HG02884 (cell line): ENCODE measurements around the gene ZNF367.

Experiments
- ATAC-seq: cut with Tn5 transposase; IDR thresholded peaks from one replicate; pipeline ENCODE4 v1.9.1; 2021; ENCODE audit warnings: mild to moderate bottlenecking, moderate library complexity; ENCODE audit not compliant: unreplicated experiment

The ZNF367 gene

GRCh38 chr9:96418083-96418919 is at the start of gene ZNF367:
Gene ZNF367, minus strand, starts transcription at chr9:96418370. Its CDS starts 338 bp downstream, at chr9:96418032.
- peak; percentile 58 for ATAC-seq

- no peak for ATAC-seq
Observed at GRCh38 chr9:96467784-96468183, 49.6 kb upstream of the ZNF367 start.

- ATAC-seq, result no peak
Observed at GRCh38 chr9:96464426-96464825, 46.3 kb upstream of the ZNF367 start.

- ATAC-seq, result no peak
Observed at GRCh38 chr9:96462541-96462940, 44.4 kb upstream of the ZNF367 start.

- ATAC-seq, result no peak
Observed at GRCh38 chr9:96461336-96461735, 43.2 kb upstream of the ZNF367 start.

- no peak for ATAC-seq
Observed at GRCh38 chr9:96460882-96461281, 42.7 kb upstream of the ZNF367 start.

- ATAC-seq, result no peak
Observed at GRCh38 chr9:96460470-96460869, 42.3 kb upstream of the ZNF367 start.

- no peak for ATAC-seq
Observed at GRCh38 chr9:96459268-96460007, 41.3 kb upstream of the ZNF367 start.

- ATAC-seq, result no peak
Observed at GRCh38 chr9:96458226-96458625, 40.1 kb upstream of the ZNF367 start.

- ATAC-seq, result no peak
Observed at GRCh38 chr9:96457266-96457665, 39.1 kb upstream of the ZNF367 start.

- no peak for ATAC-seq
Observed at GRCh38 chr9:96453625-96454024, 35.5 kb upstream of the ZNF367 start.

GRCh38 chr9:96450613-96451528 is 32.7 kb upstream of the ZNF367 start:
- ATAC-seq, result no peak

GRCh38 chr9:96449845-96450612 is 31.9 kb upstream of the ZNF367 start, which contains the start of gene HABP4:
Gene HABP4, plus strand, starts transcription at chr9:96450169. Its CDS starts 111 bp downstream, at chr9:96450280.
- ATAC-seq, result peak; percentile 95

GRCh38 chr9:96449523-96449844 is 31.3 kb upstream of the ZNF367 start:
- peak; percentile 12 for ATAC-seq

GRCh38 chr9:96448546-96449170 is 30.5 kb upstream of the ZNF367 start:
- no peak for ATAC-seq

- ATAC-seq, result no peak
Observed at GRCh38 chr9:96447406-96447805, 29.2 kb upstream of the ZNF367 start.

- ATAC-seq, result no peak
Observed at GRCh38 chr9:96442491-96442890, 24.3 kb upstream of the ZNF367 start.

- ATAC-seq, result no peak
Observed at GRCh38 chr9:96441798-96442445, 23.8 kb upstream of the ZNF367 start.

GRCh38 chr9:96440671-96441199 is 22.6 kb upstream of the ZNF367 start:
- no peak for ATAC-seq
